ENCODE data around the gene GOSR2. TPM values are rescaled to one million over a fixed set of nuclear protein-coding genes. Genes with fewer than 3 reads are reported as not detected.
A peak's percentile ranks its signal among the peaks of the same experiment; 100 is the strongest.
"Not testable (repeated sequence)": the region's sequence is repeated elsewhere in the genome, so short reads cannot be mapped to it uniquely, and the experiment has no call there.

GOSR2 gene
- total RNA-seq, 1 donor from 2014 or later: 28.1 TPM

- DNase-seq (ENCODE audit: low spot score) (no peak), ATAC-seq (peak; percentile 15)
Observed at GRCh38 chr17:46928467-46929261, 5.7 kb downstream of the GOSR2 start.

DNA sequence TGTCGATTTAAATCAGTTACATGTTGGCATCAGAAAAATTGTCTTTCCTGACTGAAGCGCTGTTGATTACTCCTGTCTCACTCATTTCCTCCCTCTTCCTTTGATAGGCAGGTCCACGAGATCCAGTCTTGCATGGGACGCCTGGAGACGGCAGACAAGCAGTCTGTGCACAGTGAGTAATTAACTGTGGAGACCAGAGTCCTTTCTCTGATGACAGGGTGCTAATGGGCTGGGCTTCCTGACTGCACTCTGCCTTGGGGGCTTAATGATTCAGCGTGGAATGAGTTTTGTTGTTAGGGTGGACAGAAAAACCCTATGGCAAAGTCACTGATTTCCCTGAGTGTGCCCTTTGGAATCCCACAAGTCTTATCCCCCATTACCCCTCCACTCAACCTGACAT lies 6.5 kb downstream of the GOSR2 start:
- no peak for ATAC-seq
- DNase-seq (ENCODE audit: low spot score): no peak

GRCh38 chr17:46930051-46930450 lies 7.1 kb downstream of the GOSR2 start:
- DNase-seq (ENCODE audit: low spot score) (no peak), ATAC-seq (no peak)

DNA sequence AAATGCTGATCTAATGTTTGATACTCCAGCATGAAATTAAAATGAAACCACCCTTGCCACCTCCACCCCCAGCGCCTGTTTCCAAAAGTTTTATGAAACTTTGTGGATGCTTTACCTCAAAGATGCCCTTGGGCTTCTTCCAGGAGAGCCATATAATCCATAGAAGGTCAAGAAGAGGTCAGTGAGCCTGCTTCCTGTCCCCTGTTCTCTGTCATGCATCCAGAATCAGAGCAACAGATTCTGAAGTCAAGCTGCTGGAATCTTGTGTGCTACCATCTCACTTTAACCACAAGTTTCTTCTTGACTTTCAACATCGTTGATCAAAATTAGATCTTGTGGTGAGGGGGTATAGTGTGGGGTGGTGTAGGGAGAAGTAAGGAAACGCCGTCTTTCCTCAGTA lies 8.6 kb downstream of the GOSR2 start:
- ATAC-seq (no peak), DNase-seq (ENCODE audit: low spot score) (no peak)

DNA sequence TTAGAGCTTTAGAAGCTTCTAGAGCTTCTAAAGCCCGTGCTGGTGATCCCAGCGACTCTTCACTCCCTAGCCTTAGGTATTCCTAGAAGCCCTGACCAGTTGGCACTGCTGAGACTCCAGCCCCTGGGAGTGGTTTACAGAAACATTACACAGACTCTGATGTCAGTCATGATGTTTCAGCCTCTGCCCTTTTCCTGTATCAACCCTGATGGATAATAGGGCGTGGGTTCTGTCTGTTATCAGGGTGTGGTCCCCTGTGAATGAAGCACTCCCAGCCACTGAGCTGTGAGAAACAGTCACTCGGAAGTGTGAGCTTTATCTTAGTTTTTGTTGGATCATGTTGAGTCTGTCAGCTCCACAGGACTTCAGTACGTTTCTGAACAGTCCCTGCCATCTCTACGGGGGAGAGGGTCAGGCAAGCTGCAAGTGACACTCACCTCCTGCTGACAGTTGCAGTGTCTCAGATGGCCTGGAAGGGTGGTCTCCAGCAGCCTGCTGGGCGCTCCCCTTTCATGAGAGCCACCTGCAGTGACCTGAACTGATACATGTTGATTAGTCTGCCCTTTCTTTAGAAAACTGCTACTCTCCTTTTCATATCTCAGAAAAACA lies 12.8 kb downstream of the GOSR2 start:
- ATAC-seq (peak; percentile 25), DNase-seq (ENCODE audit: low spot score) (peak; percentile 27)

GRCh38 chr17:46940692-46941404 lies 17.9 kb downstream of the GOSR2 start:
- DNase-seq (ENCODE audit: low spot score) (peak; percentile 81), ATAC-seq (peak; percentile 85)

- ATAC-seq (peak; percentile 77), DNase-seq (ENCODE audit: low spot score) (peak; percentile 66)
Observed at GRCh38 chr17:46942441-46943217, 19.7 kb downstream of the GOSR2 start.

- ATAC-seq (no peak), DNase-seq (ENCODE audit: low spot score) (no peak)
Observed at GRCh38 chr17:46943218-46943500, 20.2 kb downstream of the GOSR2 start.

GRCh38 chr17:46943501-46944393 lies 20.8 kb downstream of the GOSR2 start:
- DNase-seq (ENCODE audit: low spot score): no peak
- ATAC-seq: peak; percentile 27

GRCh38 chr17:46944931-46945330 lies 22.0 kb downstream of the GOSR2 start:
- ATAC-seq (no peak), DNase-seq (ENCODE audit: low spot score) (no peak)

- no peak for ATAC-seq
- no peak for DNase-seq (ENCODE audit: low spot score)
Observed at GRCh38 chr17:46947216-46947615, 24.3 kb downstream of the GOSR2 start.

DNA sequence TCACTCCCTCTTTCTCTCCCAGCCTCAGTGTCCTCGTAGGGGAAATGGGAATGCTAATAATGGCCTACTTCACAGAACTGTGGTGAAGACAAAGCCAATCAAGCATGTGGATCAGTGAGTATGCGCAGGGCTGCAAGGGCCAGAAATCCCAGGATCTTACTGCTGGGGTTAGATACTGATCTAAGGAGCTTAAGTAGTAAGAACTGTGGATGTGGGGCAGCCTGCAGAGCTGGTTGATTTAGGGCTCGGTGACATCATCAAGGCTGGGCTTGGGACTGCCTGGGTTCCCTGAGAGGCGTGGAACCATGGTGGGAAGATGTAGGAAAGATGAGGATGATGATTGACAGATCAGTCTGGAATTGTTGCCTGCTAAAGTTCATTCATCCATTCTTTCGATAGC lies 25.6 kb downstream of the GOSR2 start:
- ATAC-seq (no peak), DNase-seq (ENCODE audit: low spot score) (no peak)

- peak; percentile 24 for DNase-seq (ENCODE audit: low spot score)
- ATAC-seq: no peak
Observed at GRCh38 chr17:46949291-46950174, 26.6 kb downstream of the GOSR2 start.

- no peak for DNase-seq (ENCODE audit: low spot score)
- ATAC-seq: peak; percentile 16
Observed at GRCh38 chr17:46950342-46950996, 27.5 kb downstream of the GOSR2 start.

DNA sequence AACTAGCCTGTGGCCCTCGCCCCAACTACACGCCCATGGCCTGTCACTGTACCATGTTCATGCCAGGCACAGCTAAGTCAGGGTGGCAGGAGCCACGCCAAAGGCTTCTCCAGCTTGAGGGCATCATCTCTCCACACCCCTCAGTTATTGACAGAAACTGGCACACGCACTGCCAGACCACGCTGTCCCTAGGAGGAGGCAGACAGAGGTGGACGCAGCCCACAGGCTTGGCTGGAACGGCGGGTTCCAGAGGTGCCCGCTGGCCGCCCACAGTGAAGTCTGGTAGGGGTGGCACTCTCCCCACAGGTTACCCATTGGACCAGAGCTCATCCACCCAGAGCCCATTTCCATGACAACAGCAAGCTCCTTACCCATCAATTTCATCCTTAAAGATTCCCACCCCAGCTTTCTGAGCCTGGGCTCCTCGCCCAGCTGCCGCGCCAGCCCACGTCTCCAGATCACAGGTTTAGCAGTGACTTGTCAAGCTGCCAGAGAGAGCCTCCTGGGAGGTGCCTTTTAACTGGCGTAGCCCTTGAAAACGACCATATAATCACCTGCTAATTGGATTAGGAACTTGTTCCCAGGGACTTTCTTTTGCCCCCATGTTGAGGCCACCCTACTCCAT lies 28.1 kb downstream of the GOSR2 start:
- DNase-seq (ENCODE audit: low spot score): no peak
- ATAC-seq: peak; percentile 26

GRCh38 chr17:46951706-46952105 lies 28.7 kb downstream of the GOSR2 start:
- DNase-seq (ENCODE audit: low spot score): no peak
- no peak for ATAC-seq

DNA sequence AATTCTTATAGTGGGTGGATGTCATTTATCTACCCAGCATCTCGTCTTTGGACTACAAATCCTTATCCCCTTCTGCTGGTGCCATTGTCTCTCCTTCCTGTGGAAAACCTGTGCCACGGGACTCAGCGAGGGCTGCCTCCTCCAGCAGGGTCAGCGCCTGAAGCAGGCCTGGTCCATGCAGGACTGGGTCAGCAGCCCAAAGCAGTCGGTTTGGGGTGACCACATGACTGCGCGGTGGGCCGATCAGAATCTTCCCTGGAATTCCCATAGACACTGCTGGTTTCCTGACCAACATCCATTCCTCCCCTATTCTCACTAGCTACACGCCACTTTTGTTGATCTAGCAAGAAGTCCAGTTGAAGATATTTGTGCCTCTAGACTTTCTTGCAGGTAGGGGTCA lies 29.2 kb downstream of the GOSR2 start:
- ATAC-seq (no peak), DNase-seq (ENCODE audit: low spot score) (no peak)

GRCh38 chr17:46953191-46953590 lies 30.2 kb downstream of the GOSR2 start:
- ATAC-seq: not testable (repeated sequence)

More at GRCh38 chr17:46953191-46953590, 30.2 kb downstream of the GOSR2 start:
- not testable (repeated sequence) for DNase-seq (ENCODE audit: low spot score)
